K562 (cell line): Measurements from ENCODE around the gene SAMD10. TPM values are rescaled to one million over a fixed set of nuclear protein-coding genes. Genes with fewer than 3 reads are reported as not detected.

ENCODE experiments used
- GTF2A2 ChIP-seq: IDR thresholded peaks from 2 replicates; pipeline ENCODE4 v1.6.1; 2016; ENCODE audit warnings: mild to moderate bottlenecking, missing genetic modification characterization, missing compliant biosample characterization
- SRSF3 ChIP-seq: fragments of 200-400 bp; formaldehyde crosslinking; IDR thresholded peaks from 2 replicates; pipeline ENCODE4 v1.6.1; 2016; ENCODE audit warnings: mild to moderate bottlenecking, low read length, moderate library complexity; ENCODE audit not compliant: insufficient read depth
- ZNF133 ChIP-seq: fragments of 250-450 bp; sonication (Bioruptor Pico); IDR thresholded peaks from 2 replicates; pipeline ENCODE4 v1.4.0; 2020; ENCODE audit warnings: mild to moderate bottlenecking
- polyA plus RNA-seq, 8 experiments: library from polyadenylated mRNA; depleted of rRNA in 4 of 8; stranded (reverse) in 5 of 8; unstranded in 3 of 8; fragments of >200 nt; fragmentation: Nextera tagmentation in 2 of 8; fragmentation: Illumina TruSeq in 1 of 8; extraction: Ambion mirVana in 2 of 8; extraction: Trizol in 1 of 8; gene quantifications; 2 replicates each; pipeline versions ENCODE4 v1.2.1 to v1.2.3, GENCODE V29; 2011 to 2014; ENCODE audit warnings: inconsistent platforms in 1 of 8, missing spikeins in 1 of 8
- total RNA-seq, 7 experiments: library from RNA; depleted of rRNA in 6 of 7; stranded (reverse); fragments of >200 nt in 6 of 7; fragmentation: Illumina TruSeq in 2 of 7; extraction: Trizol in 2 of 7; gene quantifications; 2 replicates each; pipeline versions ENCODE4 v1.2.1 to v1.2.3, GENCODE V29; 2011 to 2021; ENCODE audit warnings: low replicate concordance in 1 of 7
- TF ChIP-seq, protein P1 (sequence below): fragments of 200-800 bp; sonication (Bioruptor generic); IDR thresholded peaks from 2 replicates; pipeline ENCODE4 v1.6.1; 2016; ENCODE audit warnings: missing genetic modification characterization, missing compliant biosample characterization
- TF ChIP-seq, protein P2 (sequence below): sonication (generic); formaldehyde crosslinking; IDR thresholded peaks from 2 replicates; pipeline ENCODE4 v1.8.0; 2022; ENCODE audit warnings: mild to moderate bottlenecking, missing genetic modification reagents

SAMD10 gene
- total and polyA plus RNA-seq, 9 of the 15 experiments (the other 6 are each of a cell fraction or from before 2014, with no cell fraction given) = 0.37 to 15.2 (median 4.8) TPM

DNA sequence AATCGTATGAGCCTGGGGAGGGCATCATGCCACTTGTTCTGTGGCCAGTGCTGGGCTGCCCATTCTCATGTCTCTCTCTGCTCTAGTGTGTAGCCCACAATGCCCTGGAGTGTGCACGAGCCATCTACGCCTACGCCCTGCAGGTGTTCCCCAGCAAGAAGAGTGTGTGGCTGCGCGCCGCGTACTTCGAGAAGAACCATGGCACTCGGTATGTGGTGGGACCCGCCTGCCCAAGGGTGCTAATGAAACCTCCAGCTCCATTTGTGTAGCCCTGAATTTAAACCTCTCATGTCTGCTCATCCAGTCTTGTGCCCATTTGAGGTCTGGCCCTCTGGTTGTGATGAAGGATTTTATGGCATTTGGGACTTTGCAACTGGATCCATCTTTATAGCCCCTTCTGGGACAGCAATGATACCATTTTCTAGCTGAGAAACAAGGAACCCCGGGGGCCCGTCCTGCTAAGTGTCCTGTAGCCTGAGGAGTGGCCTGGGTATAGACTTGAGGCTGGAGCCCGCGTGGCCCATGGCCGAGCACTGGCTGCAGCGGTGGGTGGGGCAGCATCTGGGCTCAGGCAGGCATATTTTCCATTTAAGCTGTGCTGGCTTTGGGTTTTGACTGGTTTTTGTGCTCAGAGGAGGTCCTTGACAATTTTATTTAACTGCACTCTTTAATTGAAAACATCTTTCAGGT is 43.4 kb upstream of the SAMD10 start (continued):
- TF ChIP-seq, protein P1, sequence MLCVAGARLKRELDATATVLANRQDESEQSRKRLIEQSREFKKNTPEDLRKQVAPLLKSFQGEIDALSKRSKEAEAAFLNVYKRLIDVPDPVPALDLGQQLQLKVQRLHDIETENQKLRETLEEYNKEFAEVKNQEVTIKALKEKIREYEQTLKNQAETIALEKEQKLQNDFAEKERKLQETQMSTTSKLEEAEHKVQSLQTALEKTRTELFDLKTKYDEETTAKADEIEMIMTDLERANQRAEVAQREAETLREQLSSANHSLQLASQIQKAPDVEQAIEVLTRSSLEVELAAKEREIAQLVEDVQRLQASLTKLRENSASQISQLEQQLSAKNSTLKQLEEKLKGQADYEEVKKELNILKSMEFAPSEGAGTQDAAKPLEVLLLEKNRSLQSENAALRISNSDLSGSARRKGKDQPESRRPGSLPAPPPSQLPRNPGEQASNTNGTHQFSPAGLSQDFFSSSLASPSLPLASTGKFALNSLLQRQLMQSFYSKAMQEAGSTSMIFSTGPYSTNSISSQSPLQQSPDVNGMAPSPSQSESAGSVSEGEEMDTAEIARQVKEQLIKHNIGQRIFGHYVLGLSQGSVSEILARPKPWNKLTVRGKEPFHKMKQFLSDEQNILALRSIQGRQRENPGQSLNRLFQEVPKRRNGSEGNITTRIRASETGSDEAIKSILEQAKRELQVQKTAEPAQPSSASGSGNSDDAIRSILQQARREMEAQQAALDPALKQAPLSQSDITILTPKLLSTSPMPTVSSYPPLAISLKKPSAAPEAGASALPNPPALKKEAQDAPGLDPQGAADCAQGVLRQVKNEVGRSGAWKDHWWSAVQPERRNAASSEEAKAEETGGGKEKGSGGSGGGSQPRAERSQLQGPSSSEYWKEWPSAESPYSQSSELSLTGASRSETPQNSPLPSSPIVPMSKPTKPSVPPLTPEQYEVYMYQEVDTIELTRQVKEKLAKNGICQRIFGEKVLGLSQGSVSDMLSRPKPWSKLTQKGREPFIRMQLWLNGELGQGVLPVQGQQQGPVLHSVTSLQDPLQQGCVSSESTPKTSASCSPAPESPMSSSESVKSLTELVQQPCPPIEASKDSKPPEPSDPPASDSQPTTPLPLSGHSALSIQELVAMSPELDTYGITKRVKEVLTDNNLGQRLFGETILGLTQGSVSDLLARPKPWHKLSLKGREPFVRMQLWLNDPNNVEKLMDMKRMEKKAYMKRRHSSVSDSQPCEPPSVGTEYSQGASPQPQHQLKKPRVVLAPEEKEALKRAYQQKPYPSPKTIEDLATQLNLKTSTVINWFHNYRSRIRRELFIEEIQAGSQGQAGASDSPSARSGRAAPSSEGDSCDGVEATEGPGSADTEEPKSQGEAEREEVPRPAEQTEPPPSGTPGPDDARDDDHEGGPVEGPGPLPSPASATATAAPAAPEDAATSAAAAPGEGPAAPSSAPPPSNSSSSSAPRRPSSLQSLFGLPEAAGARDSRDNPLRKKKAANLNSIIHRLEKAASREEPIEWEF (CRISPR knock-in tag) = no peak
- TF ChIP-seq SRSF3 = no peak
- TF ChIP-seq ZNF133 (CRISPR knock-in tag) = no peak
- TF ChIP-seq, protein P2, sequence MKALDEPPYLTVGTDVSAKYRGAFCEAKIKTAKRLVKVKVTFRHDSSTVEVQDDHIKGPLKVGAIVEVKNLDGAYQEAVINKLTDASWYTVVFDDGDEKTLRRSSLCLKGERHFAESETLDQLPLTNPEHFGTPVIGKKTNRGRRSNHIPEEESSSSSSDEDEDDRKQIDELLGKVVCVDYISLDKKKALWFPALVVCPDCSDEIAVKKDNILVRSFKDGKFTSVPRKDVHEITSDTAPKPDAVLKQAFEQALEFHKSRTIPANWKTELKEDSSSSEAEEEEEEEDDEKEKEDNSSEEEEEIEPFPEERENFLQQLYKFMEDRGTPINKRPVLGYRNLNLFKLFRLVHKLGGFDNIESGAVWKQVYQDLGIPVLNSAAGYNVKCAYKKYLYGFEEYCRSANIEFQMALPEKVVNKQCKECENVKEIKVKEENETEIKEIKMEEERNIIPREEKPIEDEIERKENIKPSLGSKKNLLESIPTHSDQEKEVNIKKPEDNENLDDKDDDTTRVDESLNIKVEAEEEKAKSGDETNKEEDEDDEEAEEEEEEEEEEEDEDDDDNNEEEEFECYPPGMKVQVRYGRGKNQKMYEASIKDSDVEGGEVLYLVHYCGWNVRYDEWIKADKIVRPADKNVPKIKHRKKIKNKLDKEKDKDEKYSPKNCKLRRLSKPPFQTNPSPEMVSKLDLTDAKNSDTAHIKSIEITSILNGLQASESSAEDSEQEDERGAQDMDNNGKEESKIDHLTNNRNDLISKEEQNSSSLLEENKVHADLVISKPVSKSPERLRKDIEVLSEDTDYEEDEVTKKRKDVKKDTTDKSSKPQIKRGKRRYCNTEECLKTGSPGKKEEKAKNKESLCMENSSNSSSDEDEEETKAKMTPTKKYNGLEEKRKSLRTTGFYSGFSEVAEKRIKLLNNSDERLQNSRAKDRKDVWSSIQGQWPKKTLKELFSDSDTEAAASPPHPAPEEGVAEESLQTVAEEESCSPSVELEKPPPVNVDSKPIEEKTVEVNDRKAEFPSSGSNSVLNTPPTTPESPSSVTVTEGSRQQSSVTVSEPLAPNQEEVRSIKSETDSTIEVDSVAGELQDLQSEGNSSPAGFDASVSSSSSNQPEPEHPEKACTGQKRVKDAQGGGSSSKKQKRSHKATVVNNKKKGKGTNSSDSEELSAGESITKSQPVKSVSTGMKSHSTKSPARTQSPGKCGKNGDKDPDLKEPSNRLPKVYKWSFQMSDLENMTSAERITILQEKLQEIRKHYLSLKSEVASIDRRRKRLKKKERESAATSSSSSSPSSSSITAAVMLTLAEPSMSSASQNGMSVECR (CRISPR knock-in tag) = no peak
- TF ChIP-seq GTF2A2 (tag) = no peak
